Measurements from ENCODE around the gene WTIP.
"Not testable (repeated sequence)": the region's sequence is repeated elsewhere in the genome, so short reads cannot be mapped to it uniquely, and the experiment has no call there.

Gene WTIP

GRCh38 chr19:34503531-34504272 lies 22.1 kb downstream of the WTIP start:
- no peak for DNase-seq (ENCODE audit: low spot score)
- FAIRE-seq, result no peak

- FAIRE-seq (no peak), DNase-seq (ENCODE audit: low spot score) (no peak)
Observed at GRCh38 chr19:34504273-34504808, 22.8 kb downstream of the WTIP start.

- no peak for FAIRE-seq
- DNase-seq (ENCODE audit: low spot score), result no peak
Observed at GRCh38 chr19:34504809-34505291, 23.3 kb downstream of the WTIP start.

- no peak for DNase-seq (ENCODE audit: low spot score)
- no peak for FAIRE-seq
Observed at GRCh38 chr19:34505321-34506025, 23.9 kb downstream of the WTIP start.

- no peak for FAIRE-seq
Observed at GRCh38 chr19:34506026-34506370, 24.4 kb downstream of the WTIP start.

GRCh38 chr19:34507414-34508067 lies 26.0 kb downstream of the WTIP start:
- no peak for FAIRE-seq
- DNase-seq (ENCODE audit: low spot score), result no peak

More at GRCh38 chr19:34506026-34506370, 24.4 kb downstream of the WTIP start:
- DNase-seq (ENCODE audit: low spot score), result no peak

GRCh38 chr19:34508540-34508939 lies 27.0 kb downstream of the WTIP start:
- DNase-seq (ENCODE audit: low spot score), result no peak
- no peak for FAIRE-seq

- not testable (repeated sequence) for DNase-seq (ENCODE audit: low spot score); FAIRE-seq
Observed at GRCh38 chr19:34510904-34511303, 29.3 kb downstream of the WTIP start.

- no peak for DNase-seq (ENCODE audit: low spot score)
- no peak for FAIRE-seq
Observed at GRCh38 chr19:34512254-34512822, 30.8 kb downstream of the WTIP start.

GRCh38 chr19:34513767-34514166 lies 32.2 kb downstream of the WTIP start:
- no peak for FAIRE-seq
- DNase-seq (ENCODE audit: low spot score), result no peak

- no peak for DNase-seq (ENCODE audit: low spot score)
- FAIRE-seq, result no peak
Observed at GRCh38 chr19:34519602-34520001, 38.0 kb downstream of the WTIP start.

- no peak for FAIRE-seq
- no peak for DNase-seq (ENCODE audit: low spot score)
Observed at GRCh38 chr19:34523408-34523807, 41.9 kb downstream of the WTIP start.

GRCh38 chr19:34525001-34525400 lies 43.4 kb downstream of the WTIP start:
- FAIRE-seq, result no peak

GRCh38 chr19:34534206-34534605 lies 52.6 kb downstream of the WTIP start:
- no peak for FAIRE-seq
- no peak for DNase-seq (ENCODE audit: low spot score)

More at GRCh38 chr19:34525001-34525400, 43.4 kb downstream of the WTIP start:
- no peak for DNase-seq (ENCODE audit: low spot score)

GRCh38 chr19:34539396-34539795 lies 57.8 kb downstream of the WTIP start:
- FAIRE-seq, result no peak
- no peak for DNase-seq (ENCODE audit: low spot score)

GRCh38 chr19:34540811-34541557 lies 59.4 kb downstream of the WTIP start:
- no peak for DNase-seq (ENCODE audit: low spot score)
- no peak for FAIRE-seq

- FAIRE-seq (no peak), DNase-seq (ENCODE audit: low spot score) (no peak)
Observed at GRCh38 chr19:34549833-34550232, 68.3 kb downstream of the WTIP start.

- FAIRE-seq, result no peak
Observed at GRCh38 chr19:34555447-34555846, 73.9 kb downstream of the WTIP start.

GRCh38 chr19:34556488-34556887 lies 74.9 kb downstream of the WTIP start:
- FAIRE-seq (no peak), DNase-seq (ENCODE audit: low spot score) (no peak)

More at GRCh38 chr19:34555447-34555846, 73.9 kb downstream of the WTIP start:
- peak; percentile 9 for DNase-seq (ENCODE audit: low spot score)

GRCh38 chr19:34559045-34559444 lies 77.5 kb downstream of the WTIP start:
- no peak for FAIRE-seq
- no peak for DNase-seq (ENCODE audit: low spot score)

GRCh38 chr19:34560229-34560628 lies 78.7 kb downstream of the WTIP start:
- no peak for DNase-seq (ENCODE audit: low spot score)
- no peak for FAIRE-seq
